ENCODE measurements around the gene ZSWIM5. TPM values are rescaled to one million over a fixed set of nuclear protein-coding genes. Genes with fewer than 3 reads are reported as not detected.
"Not testable (repeated sequence)": the region's sequence is repeated elsewhere in the genome, so short reads cannot be mapped to it uniquely, and the experiment has no call there.

The ZSWIM5 gene
- total and polyA plus RNA-seq, 4 donors: 0.67 to 2.9 (median 1.3) TPM

GRCh38 chr1:45084562-45084961 lies 121.8 kb downstream of the ZSWIM5 start:
- no peak overlapping the region for H3K4me3 ChIP-seq (ENCODE audit: low read depth in 1 of 3, low read length in 3 of 3)
- DNase-seq (ENCODE audit: low spot score): no peak
- no peaks in the 10 kb centered on the region for H3K4me1 ChIP-seq (ENCODE audit: control insufficient read depth in 4 of 4, insufficient read depth in 4 of 4, low read length in 3 of 4)
- TF ChIP-seq EGR1 (IDR thresholded peaks at IDR 0.05; ENCODE audit: low read depth in 2 of 2): no peak
- no peak for TF ChIP-seq FOXA1 (IDR thresholded peaks at IDR 0.05)
- TF ChIP-seq GABPA (IDR thresholded peaks at IDR 0.05 in 1 of 2, conservative IDR thresholded peaks at IDR 0.05 in 1 of 2): no peak
- TF ChIP-seq CTCF (IDR thresholded peaks at IDR 0.05; ENCODE audit: low read depth, low read length, missing input control): no peak
- no peak for TF ChIP-seq YY1 (IDR thresholded peaks at IDR 0.05)
- no peak for TF ChIP-seq FOXA2 (IDR thresholded peaks at IDR 0.05)
- no peak for TF ChIP-seq HNF4A (conservative IDR thresholded peaks at IDR 0.05)
- TF ChIP-seq TAF1 (conservative IDR thresholded peaks at IDR 0.05): no peak
- TF ChIP-seq NR2F2 (IDR thresholded peaks at IDR 0.05): no peak
- TF ChIP-seq ATF3 (IDR thresholded peaks at IDR 0.05): no peak
- no peak for TF ChIP-seq REST (IDR thresholded peaks at IDR 0.05)
- no peak for TF ChIP-seq MAX (IDR thresholded peaks at IDR 0.05)
- TF ChIP-seq SP1 (IDR thresholded peaks at IDR 0.05): no peak
- TF ChIP-seq HNF4G (IDR thresholded peaks at IDR 0.05): no peak
- no peak for TF ChIP-seq RAD21 (IDR thresholded peaks at IDR 0.05)
- TF ChIP-seq RXRA (IDR thresholded peaks at IDR 0.05): no peak
- no peaks in the 10 kb centered on the region for H3K27me3 ChIP-seq (ENCODE audit: control insufficient read depth in 4 of 4, insufficient read depth in 4 of 4, low read length in 3 of 4)
- no peaks in the 10 kb centered on the region for H3K36me3 ChIP-seq (ENCODE audit: control insufficient read depth in 4 of 4, insufficient read depth in 3 of 4, low read depth in 1 of 4, low read length in 3 of 4)
- H3K9me3 ChIP-seq (ENCODE audit: control insufficient read depth in 4 of 4, low read length in 3 of 4): no peaks in the 10 kb centered on the region
- no peak overlapping the region for H3K27ac ChIP-seq (ENCODE audit: low read depth in 1 of 2, low read length in 2 of 2)
- 93% methylated on average over 1 of the region's 1 CpG for WGBS
- H3K9ac ChIP-seq (ENCODE audit: low read depth in 1 of 2, low read length in 2 of 2): no peak overlapping the region

- no peak for DNase-seq (ENCODE audit: low spot score)
- TF ChIP-seq TAF1 (conservative IDR thresholded peaks at IDR 0.05): no peak
- no peak for TF ChIP-seq RXRA (IDR thresholded peaks at IDR 0.05)
- H3K4me3 ChIP-seq (ENCODE audit: low read depth in 1 of 3, low read length in 3 of 3): no peak overlapping the region
These were observed 126.9 kb downstream of the ZSWIM5 start for GRCh38 chr1:45079533-45079932.

GRCh38 chr1:45076959-45077358 lies 129.4 kb downstream of the ZSWIM5 start:
- H3K27ac ChIP-seq (ENCODE audit: low read depth in 1 of 2, low read length in 2 of 2); H3K4me3 ChIP-seq (ENCODE audit: low read depth in 1 of 3, low read length in 3 of 3); H3K36me3 ChIP-seq (ENCODE audit: control insufficient read depth in 4 of 4, insufficient read depth in 3 of 4, low read depth in 1 of 4, low read length in 3 of 4); H3K4me1 ChIP-seq (ENCODE audit: control insufficient read depth in 4 of 4, insufficient read depth in 4 of 4, low read length in 3 of 4); H3K27me3 ChIP-seq (ENCODE audit: control insufficient read depth in 4 of 4, insufficient read depth in 4 of 4, low read length in 3 of 4); H3K9me3 ChIP-seq (ENCODE audit: control insufficient read depth in 4 of 4, low read length in 3 of 4); DNase-seq (ENCODE audit: low spot score); H3K9ac ChIP-seq (ENCODE audit: low read depth in 1 of 2, low read length in 2 of 2): not testable (repeated sequence)
- 95% methylated on average over 5 of the region's 5 CpGs for WGBS

More at GRCh38 chr1:45079533-45079932, 126.9 kb downstream of the ZSWIM5 start:
- no peaks in the 10 kb centered on the region for H3K36me3 ChIP-seq (ENCODE audit: control insufficient read depth in 4 of 4, insufficient read depth in 3 of 4, low read depth in 1 of 4, low read length in 3 of 4)
- no peak overlapping the region for H3K27ac ChIP-seq (ENCODE audit: low read depth in 1 of 2, low read length in 2 of 2)
- no peaks in the 10 kb centered on the region for H3K9me3 ChIP-seq (ENCODE audit: control insufficient read depth in 4 of 4, low read length in 3 of 4)
- H3K9ac ChIP-seq (ENCODE audit: low read depth in 1 of 2, low read length in 2 of 2): no peak overlapping the region
- H3K27me3 ChIP-seq (ENCODE audit: control insufficient read depth in 4 of 4, insufficient read depth in 4 of 4, low read length in 3 of 4): no peaks in the 10 kb centered on the region
- H3K4me1 ChIP-seq (ENCODE audit: control insufficient read depth in 4 of 4, insufficient read depth in 4 of 4, low read length in 3 of 4): no peaks in the 10 kb centered on the region

All from liver (tissue), 9 donors.